Erythroblast (primary cell): ENCODE data around the gene ANG.
"Not testable (repeated sequence)": the region's sequence is repeated elsewhere in the genome, so short reads cannot be mapped to it uniquely, and the experiment has no call there.

Source experiments
- DNase-seq, 2 experiments: peaks; one replicate each; lab custom pipeline; 2025; lab: John Stamatoyannopoulos, UW
- GATA1 ChIP-seq: IDR thresholded peaks from 2 replicates; pipeline ENCODE4 v1.6.1; 2011; ENCODE audit warnings: low read depth, mild to moderate bottlenecking, control low read depth, low read length, moderate library complexity
- POLR2A ChIP-seq: IDR thresholded peaks from 2 replicates; pipeline ENCODE4 v1.6.1; 2011; ENCODE audit warnings: mild to moderate bottlenecking, low read length

ANG gene

DNA sequence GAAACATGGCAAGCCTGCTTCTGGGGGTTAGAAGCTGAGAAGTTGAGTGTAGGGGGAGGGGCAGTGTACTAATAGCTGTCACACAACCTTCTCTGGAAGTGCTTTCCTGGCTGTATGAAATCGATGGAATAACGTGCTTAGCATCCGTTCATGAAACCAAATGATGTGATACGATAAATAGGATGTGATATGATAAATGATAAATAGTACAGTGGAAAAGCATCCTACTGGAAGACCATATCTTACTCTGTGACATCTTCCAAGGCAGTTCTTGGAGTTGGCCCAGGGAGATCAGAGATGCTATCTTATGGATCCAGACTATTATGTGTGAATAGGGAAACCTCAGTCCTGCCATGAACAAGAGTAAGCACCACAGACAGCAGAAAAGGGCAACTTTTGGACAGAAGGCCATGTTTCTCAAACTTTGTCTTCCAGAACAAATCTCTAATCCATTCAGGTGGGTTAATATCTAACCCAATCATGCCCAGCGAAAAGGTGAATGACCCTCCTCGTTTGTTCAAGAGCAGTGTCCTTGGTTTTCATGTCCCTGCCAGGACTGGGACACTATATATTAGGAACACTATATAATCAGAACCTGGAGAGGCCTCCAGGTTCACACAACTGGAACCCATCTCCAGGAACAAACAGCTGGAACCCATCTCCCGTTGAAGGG, at the start of gene ANG:
Gene ANG (plus strand): TSS at position 598 of the 673 bp plus-strand sequence. CDS start 4,801 bp downstream, outside the sequence.
- no peak for TF ChIP-seq POLR2A
- TF ChIP-seq GATA1: no peak
- no peak for DNase-seq

DNA sequence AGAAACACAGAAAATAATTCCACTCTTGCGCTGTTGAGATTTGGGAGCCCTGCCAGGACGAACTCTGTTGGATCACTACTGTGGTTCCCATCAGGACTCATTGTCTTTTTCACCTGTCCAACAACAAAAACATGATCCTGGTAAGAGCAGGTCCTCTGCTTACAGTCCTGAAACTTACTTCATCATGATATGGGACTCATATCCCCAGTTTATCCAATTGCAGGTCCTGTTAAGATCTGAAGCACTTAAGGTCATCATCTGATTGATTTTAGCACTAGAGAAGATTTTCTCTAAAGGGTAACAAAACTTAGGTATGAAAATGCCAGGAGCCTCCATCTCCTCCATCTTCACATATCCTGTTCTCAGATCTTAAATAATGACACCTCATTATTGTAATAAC, 47.0 kb upstream of the ANG start, which contains the start of gene OR6S1:
Gene OR6S1 (minus strand): TSS at position 101 of the 400 bp plus-strand sequence. CDS start 0 bp downstream, at position 101.
- DNase-seq: no peak
- TF ChIP-seq POLR2A (no peak), GATA1 (no peak)

DNA sequence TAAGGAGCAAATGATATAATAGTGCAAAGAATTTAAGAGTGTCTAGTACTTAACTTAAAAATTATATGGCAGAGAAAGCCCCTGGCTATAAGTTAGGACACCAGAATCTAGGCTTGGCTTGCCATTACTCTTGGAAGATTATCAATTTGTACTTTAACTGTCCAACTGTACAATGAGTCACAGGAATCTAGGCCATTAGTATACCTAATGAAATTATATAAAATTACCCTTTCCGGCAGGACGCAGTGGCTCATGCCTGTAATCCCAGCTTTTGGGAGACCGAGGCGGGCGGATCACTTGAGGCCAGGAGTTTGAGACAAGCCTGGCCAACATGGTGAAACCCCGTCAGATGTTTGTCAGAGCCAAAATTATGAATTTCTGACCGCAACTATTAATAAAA, 46.4 kb upstream of the ANG start:
- DNase-seq: no peak
- TF ChIP-seq GATA1 (no peak), POLR2A (no peak)

DNA sequence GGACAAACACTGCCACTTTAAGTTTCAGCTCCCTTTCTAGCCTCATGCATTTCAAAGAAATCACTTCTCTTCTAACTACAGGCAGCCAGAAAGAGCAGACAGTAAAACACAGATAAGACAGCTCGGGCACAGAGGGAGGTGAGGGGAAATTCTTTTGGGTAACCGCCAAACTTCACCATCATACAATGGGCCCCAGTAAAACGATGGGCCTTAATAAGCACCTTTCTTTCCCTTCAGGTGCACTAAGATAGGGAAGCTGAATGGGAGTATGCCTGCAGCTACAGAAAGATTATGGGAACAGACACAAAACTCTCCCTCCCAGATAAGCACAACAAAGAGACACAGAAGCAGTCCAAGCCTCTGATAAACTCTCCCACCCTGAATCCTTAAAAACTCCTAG, 45.8 kb upstream of the ANG start:
- DNase-seq: not testable (repeated sequence)

DNA sequence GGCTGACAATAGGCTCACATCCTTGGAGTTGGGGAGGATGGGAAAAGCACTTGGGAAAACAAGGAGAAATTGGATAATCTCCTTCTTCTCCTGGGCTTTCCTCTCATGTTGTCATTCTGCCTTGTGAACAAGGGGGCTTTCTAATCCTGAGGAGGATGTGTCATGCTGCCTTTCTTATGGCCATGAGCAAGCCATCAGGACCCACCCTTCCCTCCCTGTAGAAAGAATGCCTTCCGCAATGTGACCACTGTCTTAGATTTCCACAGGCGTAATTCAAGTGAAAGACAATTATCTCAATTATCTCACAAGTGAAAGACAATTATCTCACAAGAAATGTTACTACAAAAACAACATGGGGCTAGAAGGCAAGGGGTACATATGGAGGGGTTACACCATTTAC, 44.0 kb upstream of the ANG start:
- no peak for DNase-seq

DNA sequence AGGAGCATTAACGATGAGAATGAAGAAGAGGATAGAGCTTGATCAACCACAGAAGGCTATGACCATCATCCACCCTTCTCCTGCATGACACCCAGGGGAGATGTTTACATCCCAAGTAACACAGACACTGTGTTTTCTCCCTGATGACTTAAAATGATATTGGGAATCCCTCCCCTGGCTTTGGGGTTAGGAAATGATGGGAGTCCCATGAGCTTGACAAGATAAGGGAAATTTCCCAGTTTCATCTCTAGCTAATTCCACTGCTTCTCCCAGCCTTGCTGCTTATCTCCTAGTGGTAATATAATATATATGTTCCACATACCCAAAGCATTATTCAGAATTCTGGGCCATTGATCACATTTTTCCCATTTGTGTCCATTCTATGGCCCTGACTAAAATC, 43.1 kb upstream of the ANG start:
- no peak for DNase-seq
- no peak for TF ChIP-seq GATA1
- TF ChIP-seq POLR2A: no peak

More for the DNA sequence above, 44.0 kb upstream of the ANG start:
- TF ChIP-seq POLR2A (no peak), GATA1 (no peak)

DNA sequence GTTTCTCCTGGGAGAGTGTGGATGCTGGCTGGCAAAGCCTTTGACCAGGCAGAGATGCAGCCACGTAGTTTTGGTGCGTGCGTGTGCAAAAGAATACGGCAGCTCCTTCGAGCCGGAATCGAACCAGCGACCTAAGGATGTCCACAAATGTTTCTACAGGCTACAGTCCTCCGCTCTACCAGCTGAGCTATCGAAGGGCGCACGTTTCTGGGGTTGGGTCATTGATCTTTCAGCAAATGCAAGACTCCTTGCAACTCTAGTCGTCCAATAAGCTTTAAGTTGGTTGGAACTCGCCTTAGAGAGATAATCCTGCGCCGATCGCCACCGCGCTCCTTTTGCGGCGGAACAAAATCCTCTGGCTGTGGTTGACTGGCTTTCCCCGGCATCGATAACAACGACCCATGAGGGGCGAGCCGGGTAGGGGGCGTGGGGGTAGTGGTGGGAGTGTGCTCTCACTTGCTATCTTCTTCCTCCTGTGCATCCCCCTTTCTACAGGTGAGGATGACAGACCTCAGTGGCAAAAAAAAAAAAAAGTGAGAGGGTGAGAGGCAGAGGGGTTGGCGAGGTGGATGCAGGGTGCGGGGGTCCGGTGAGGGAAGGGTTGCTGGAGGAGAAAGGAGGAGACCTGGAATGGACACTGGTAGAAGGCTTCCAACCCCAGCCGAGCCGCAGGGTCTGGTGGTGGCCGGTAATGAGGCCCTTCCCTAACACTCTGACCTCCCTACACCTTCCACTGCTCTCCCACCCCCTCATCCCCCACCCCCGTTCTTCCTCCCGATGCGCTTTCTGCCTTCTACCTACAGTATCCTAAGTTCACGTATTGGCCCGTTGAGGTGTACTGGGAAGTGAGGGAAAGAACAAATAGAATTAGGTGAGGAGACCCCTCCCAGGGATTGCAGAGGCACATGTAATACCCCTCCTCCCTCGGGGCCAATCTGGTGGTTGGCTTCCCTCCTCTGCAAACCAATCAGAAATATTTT, 35.3 kb upstream of the ANG start:
- TF ChIP-seq GATA1 (no peak), POLR2A (no peak)
- peak; percentile 85 to 88 for DNase-seq

DNA sequence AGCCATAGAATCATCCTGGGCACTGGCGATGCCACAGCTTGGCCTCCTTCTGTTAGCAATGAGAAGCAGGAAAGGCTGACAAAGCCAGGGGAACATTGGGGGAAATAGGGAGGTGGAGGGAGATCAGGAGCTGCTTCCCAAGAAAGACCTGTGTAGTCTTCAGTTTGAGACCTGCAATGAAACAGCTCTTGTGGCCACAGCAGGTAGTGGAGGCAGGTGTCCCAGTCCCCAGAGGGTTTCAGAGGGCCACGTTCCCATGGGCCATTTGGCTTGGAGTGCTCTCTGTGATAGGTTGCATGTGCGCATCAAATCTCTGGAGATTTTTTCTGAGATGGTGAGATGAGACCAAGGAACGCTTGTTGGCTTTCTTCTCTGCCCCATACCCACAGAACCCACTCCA, 32.7 kb upstream of the ANG start:
- TF ChIP-seq POLR2A (no peak), GATA1 (no peak)

DNA sequence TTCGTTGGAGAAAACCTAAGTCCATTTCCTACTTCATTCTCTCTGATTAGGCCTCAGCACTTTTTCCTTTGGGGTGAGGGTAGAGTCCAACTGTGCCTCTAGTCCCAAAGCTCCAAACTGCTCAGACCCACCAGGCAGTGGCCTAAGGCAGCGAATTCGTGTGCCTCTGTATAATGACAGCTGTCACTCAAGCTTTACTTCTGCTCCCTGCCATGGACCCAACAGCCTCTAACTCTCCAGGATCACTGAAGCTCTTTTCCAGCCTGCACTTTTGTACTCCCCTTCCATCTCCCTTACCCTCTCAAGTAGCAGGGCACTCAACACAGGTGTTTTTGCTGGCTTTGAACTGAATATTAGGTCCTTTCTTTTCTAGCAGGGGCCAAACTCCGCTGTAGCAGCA, 32.3 kb upstream of the ANG start:
- TF ChIP-seq GATA1: no peak
- DNase-seq: no peak

More for the DNA sequence above, 32.7 kb upstream of the ANG start:
- DNase-seq: no peak

DNA sequence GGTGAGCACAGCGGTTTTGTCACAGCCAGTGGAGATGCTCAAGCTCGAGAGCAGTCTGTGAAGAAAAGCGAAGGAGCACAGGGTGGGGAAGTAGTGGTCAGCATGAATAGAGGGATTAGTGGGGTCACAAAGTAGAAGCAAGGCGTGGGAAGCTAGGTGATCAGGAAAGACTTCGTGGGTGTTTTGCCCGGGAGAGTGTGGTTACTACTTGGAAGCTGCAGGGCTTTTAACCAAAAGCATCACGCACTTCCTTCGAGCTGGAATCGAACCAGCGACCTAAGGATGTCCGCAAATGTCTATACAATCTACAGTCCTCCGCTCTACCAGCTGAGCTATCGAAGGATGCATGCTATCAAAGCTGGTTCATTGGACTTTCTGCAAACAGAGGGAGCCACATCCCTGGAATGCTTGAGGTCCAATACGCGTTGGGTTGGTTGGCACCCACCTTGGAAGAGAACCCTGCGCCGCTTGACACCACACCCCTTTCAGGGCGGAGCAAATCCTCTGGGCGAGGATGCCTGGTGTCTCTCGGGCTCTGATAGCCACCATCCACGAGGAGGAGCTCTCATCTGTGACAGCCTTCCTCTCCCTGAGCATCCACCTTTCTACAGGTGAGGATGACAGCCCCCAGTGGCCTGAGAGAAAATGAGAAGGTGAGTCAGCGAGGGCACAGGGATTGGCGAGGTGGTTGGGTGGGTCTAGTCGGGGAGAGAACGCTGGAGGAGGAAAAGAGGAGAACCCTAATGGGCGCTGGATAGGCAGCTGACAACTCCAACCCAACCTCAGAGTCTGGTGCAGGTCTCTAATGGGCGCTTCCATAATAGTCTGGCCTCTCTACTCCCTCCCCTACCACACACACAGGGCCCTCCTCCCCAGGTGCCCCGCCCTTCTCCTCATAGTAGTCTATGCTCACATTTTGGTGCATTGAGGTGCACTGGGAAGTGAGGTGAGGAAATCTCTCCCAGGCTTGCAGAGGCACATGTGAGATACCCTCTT, 31.1 kb upstream of the ANG start:
- peak; percentile 32 to 45 for DNase-seq

DNA sequence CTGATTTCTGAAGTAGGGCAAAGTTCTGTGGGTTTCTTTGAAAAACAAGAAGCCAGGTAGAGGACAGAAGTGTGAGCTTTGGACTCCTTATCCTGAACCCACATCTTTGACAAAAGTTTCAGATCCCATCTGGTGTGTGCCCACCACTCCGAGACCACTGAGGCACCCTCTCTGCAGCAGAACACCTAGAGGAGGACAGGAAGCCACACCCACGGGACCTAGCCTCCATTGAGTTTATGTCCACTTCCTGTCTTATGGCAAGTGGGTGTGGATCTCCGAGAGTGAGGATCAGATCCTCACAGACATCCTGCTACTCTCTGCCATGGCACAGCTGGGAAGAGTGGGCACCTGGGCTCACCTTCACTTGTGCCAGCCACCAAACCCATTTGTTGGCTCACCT, 30.3 kb upstream of the ANG start:
- no peak for DNase-seq
- no peak for TF ChIP-seq POLR2A
- TF ChIP-seq GATA1: no peak

More for the DNA sequence above, 31.1 kb upstream of the ANG start:
- no peak for TF ChIP-seq GATA1

DNA sequence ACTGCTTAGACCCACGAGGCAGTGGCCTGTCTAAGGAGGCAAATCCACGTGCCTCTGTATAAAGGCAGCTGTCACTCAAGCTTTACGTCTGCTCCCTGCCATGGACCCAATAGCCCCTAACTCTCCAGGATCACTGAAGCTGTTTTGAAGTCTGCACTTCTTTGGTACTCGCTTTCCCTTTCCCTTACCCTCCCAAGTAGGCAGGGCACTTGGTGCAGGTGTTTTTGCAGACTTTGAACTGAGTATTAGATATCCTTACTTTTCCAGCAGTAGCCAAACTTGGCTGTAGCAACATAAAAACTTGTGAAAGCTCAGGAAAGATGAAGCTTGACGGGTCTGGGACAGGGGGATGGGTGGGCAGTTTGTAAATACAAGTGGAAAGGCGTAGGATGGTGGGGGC, 29.2 kb upstream of the ANG start:
- no peak for TF ChIP-seq GATA1
- TF ChIP-seq POLR2A: no peak
- no peak for DNase-seq

DNA sequence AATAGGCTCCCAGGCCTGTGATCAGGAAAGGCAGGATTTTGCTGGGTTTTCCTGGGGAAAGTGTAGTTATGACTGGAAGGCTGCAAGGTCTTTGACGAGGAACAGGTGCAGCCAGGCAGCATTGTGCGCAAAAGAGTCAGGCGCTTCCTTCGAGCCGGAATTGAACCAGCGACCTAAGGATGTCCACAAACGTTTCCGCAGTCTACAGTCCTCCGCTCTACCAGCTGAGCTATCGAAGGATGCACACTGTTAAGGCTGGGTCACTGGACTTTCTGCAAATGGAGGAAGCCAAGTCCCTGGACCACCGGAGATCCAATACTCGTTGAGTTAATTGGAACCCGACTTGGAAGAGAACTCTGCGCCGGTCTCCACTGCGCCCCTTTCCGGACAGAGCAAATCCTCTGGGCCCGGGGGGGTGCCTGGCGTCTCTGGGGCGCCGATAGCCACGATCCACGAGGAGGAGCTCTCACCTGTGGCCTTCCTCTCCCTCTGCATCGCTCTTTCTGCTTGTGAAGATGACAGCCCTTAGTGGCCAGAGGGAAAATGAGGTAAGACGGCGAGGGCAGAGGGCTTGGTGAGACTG, 28.7 kb upstream of the ANG start:
- DNase-seq: no peak
- no peak for TF ChIP-seq POLR2A
- TF ChIP-seq GATA1: no peak
